SU-DHL-6 (cell line): ENCODE data around the gene LCAT.

Experiments
- H2AFZ ChIP-seq: fragments of 200-600 bp; sonication (generic); 2 replicates; pipeline ENCODE4 v1.6.1; 2014; ENCODE audit warnings: low read depth, mild to moderate bottlenecking, moderate library complexity, mixed read lengths, antibody characterized with exemption, low read length; ENCODE audit not compliant: severe bottlenecking
- H3F3A ChIP-seq: fragments of 200-600 bp; shearing (Covaris generic); 2 replicates; pipeline ENCODE4 v1.6.0; 2016; ENCODE audit warnings: antibody characterized with exemption, mild to moderate bottlenecking; ENCODE audit not compliant: insufficient read depth
- H3K27ac ChIP-seq: fragments of 200-600 bp; sonication (generic); 2 replicates; pipeline ENCODE4 v1.5.1; 2016; ENCODE audit warnings: low read depth, mild to moderate bottlenecking, low read length, moderate library complexity, mixed read lengths
- H3K27me3 ChIP-seq: fragments of 200-600 bp; sonication (generic), shearing (Covaris generic); 2 replicates; pipeline ENCODE4 v1.6.0; 2014; ENCODE audit warnings: mild to moderate bottlenecking, low read length
- H3K36me3 ChIP-seq: fragments of 200-600 bp; sonication (generic); 2 replicates; pipeline ENCODE4 v1.6.1; 2014; ENCODE audit warnings: mild to moderate bottlenecking, low read length, mixed read lengths
- H3K4me2 ChIP-seq: fragments of 300-600, 200-600 bp; shearing (Covaris generic), sonication (generic); 2 replicates; pipeline ENCODE4 v1.6.0; 2014; ENCODE audit warnings: low read length, low read depth, mild to moderate bottlenecking; ENCODE audit not compliant: poor library complexity, severe bottlenecking
- H3K4me3 ChIP-seq: fragments of 200-600 bp; sonication (generic); 2 replicates; pipeline ENCODE4 v1.5.1; 2014; ENCODE audit warnings: antibody characterized with exemption, low read length, mild to moderate bottlenecking, mixed read lengths; ENCODE audit not compliant: insufficient read depth, poor library complexity, severe bottlenecking
- H3K79me2 ChIP-seq: fragments of 200-600 bp; sonication (generic); 2 replicates; pipeline ENCODE4 v1.6.1; 2014; ENCODE audit warnings: mild to moderate bottlenecking, low read length, moderate library complexity; ENCODE audit not compliant: insufficient read depth
- H3K9ac ChIP-seq: fragments of 200-600 bp; sonication (generic); 2 replicates; pipeline ENCODE4 v1.7.0; 2014; ENCODE audit warnings: mild to moderate bottlenecking, low read length
- H3K9me2 ChIP-seq: fragments of 200-600 bp; sonication (generic); replicated peaks from 2 replicates; pipeline ENCODE4 v1.6.1; 2014; ENCODE audit warnings: low read length; ENCODE audit not compliant: insufficient read depth
- H3K9me3 ChIP-seq: fragments of 200-600 bp; sonication (generic); 2 replicates; pipeline ENCODE4 v1.6.1; 2014; ENCODE audit warnings: low read length, mixed read lengths; ENCODE audit not compliant: insufficient read depth
- H4K20me1 ChIP-seq: fragments of 200-600 bp; sonication (generic); 2 replicates; pipeline ENCODE4 v1.6.1; 2014; ENCODE audit warnings: low read depth, mild to moderate bottlenecking, antibody characterized with exemption, low read length, moderate library complexity, mixed read lengths
- EZH2phosphoT487 ChIP-seq: fragments of 200-600 bp; sonication (generic), shearing (Covaris generic); conservative IDR thresholded peaks from 2 replicates; pipeline ENCODE4 v1.6.1; 2018; ENCODE audit warnings: mild to moderate bottlenecking, antibody characterized with exemption, low read length, moderate library complexity, mixed read lengths
- TF ChIP-seq, protein P1 (sequence below): fragments of 200-600 bp; sonication (generic); IDR thresholded peaks from one replicate; pipeline ENCODE4 v1.5.1; 2017; ENCODE audit warnings: antibody characterized with exemption, mild to moderate bottlenecking, low read length, moderate library complexity; ENCODE audit not compliant: insufficient read depth, poor library complexity, severe bottlenecking

The LCAT gene

DNA sequence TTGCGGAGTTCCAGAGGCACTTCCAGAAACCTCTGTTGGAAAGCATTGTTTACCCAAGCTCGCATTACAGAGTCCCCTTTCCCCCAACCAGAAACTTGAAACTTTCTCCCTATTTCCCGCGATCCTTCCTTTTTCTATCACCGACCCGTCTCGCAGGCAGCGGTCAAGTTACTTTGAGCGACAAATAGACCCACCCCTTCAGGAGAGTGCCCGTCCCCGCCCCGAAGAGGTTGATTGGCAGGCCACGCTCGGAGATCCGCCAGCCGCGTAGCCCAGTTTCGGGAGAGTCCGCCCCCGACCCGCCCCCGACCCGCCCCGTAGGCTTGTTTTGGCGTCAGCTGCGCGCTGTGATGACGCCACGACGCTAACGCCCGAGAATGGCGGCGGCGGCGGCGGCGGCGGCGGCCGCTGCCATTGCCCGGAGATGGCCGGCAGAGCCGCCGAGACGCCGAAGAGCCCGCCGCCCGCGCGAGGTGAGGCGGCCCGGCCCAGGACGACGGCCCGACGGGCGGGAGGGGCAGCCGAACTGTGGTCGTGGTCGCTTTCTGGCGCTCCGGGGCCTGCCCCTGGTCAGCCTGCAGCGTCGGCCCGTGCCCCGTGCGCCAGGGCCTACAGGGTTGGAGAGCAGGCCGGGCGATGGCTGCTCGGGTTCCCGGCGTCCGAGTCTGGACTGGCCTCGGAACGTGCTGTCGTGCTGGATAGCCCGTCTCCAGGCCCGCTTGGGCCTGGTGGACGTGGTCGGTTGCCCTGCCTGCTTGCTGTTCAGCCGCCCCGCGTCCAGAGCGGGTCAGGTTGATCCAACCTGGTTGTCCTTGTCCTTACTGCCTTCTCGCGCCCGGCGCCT, 50.8 kb downstream of the LCAT start, which contains the start of gene PSKH1:
Gene PSKH1 (plus strand): TSS at position 356 of the 844 bp plus-strand sequence. CDS start 15,496 bp downstream, outside the sequence.
- peak within 1 kb of the TSS; percentile 81 for H2AFZ ChIP-seq
- TF ChIP-seq, protein P1, sequence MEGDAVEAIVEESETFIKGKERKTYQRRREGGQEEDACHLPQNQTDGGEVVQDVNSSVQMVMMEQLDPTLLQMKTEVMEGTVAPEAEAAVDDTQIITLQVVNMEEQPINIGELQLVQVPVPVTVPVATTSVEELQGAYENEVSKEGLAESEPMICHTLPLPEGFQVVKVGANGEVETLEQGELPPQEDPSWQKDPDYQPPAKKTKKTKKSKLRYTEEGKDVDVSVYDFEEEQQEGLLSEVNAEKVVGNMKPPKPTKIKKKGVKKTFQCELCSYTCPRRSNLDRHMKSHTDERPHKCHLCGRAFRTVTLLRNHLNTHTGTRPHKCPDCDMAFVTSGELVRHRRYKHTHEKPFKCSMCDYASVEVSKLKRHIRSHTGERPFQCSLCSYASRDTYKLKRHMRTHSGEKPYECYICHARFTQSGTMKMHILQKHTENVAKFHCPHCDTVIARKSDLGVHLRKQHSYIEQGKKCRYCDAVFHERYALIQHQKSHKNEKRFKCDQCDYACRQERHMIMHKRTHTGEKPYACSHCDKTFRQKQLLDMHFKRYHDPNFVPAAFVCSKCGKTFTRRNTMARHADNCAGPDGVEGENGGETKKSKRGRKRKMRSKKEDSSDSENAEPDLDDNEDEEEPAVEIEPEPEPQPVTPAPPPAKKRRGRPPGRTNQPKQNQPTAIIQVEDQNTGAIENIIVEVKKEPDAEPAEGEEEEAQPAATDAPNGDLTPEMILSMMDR, result no peak
- no peak for TF ChIP-seq EZH2phosphoT487
- no peaks in the 10 kb centered on the region for H3K9me2 ChIP-seq
- no peaks in the 10 kb centered on the region for H3K9me3 ChIP-seq
- H3K79me2 ChIP-seq, result peaks cover 14% of the 10 kb centered on the region
- H3K36me3 ChIP-seq, result no peaks in the 10 kb centered on the region
- H3F3A ChIP-seq, result no peaks in the 10 kb centered on the region; the same call in 1 of the 2 replicates
- H3K27ac ChIP-seq, result peak within 1 kb of the TSS; percentile 20; the same call in 1 of the 2 replicates
- H3K4me3 ChIP-seq, result peak within 1 kb of the TSS; percentile 92
- no peaks in the 10 kb centered on the region for H4K20me1 ChIP-seq
- H3K9ac ChIP-seq, result peak within 1 kb of the TSS; percentile 76
- peak within 1 kb of the TSS; percentile 93 for H3K4me2 ChIP-seq
- H3K27me3 ChIP-seq, result no peaks in the 10 kb centered on the region

DNA sequence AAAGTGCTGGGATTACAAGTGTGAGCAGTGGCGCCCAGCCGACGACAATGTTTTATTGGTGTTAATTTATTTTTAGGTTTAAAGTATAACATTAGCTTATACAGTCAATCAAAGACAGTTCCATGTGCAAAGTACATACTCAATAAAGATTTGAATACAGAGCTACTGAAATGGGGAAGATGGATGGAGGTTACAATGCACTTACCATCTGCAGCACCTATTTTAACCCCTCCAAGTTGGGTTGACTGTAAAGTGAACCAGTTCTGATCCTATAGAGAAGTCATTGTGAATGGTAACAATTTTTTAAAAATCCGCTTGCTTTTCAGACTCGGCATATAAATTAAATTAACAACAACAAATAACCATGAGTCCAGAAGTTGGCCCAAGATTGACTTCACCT, 51.5 kb downstream of the LCAT start:
- Histone ChIP-seq H3K4me2 (peak overlapping the region; percentile 93), H3K4me3 (peak overlapping the region; percentile 59), H3F3A (no peaks in the 10 kb centered on the region; the same call in 1 of the 2 replicates), H2AFZ (peak overlapping the region; percentile 81), H3K27ac (peak overlapping the region; percentile 20; the same call in 1 of the 2 replicates), H3K79me2 (peaks cover 14% of the 10 kb centered on the region), H3K9me3 (no peaks in the 10 kb centered on the region), H4K20me1 (no peaks in the 10 kb centered on the region), H3K9me2 (no peaks in the 10 kb centered on the region), H3K27me3 (no peaks in the 10 kb centered on the region), H3K36me3 (no peaks in the 10 kb centered on the region), H3K9ac (peak overlapping the region; percentile 76)
- no peak for TF ChIP-seq EZH2phosphoT487
- TF ChIP-seq, protein P1, result no peak
